Thoracic aorta (tissue), 2 donors: Measurements from ENCODE around the gene CCM2L. TPM values are rescaled to one million over a fixed set of nuclear protein-coding genes. Genes with fewer than 3 reads are reported as not detected.

ENCODE experiments used
- ATAC-seq: fragments of 150-250 bp; one replicate; pipeline ENCODE4 v1.8.0; 2017; ENCODE audit warnings: low read depth; ENCODE audit not compliant: insufficient number of reproducible peaks, low FRiP score
- DNase-seq: peaks from one replicate; pipeline ENCODE4 v3.0.0-alpha.2; 2020; ENCODE audit warnings: low spot score
- H3K27ac ChIP-seq, 2 donors: fragments of 200-600 bp; sonication (generic); 1 replicate in 1 of 2; 2 replicates in 1 of 2; pipeline ENCODE4 v1.5.1; 2016; ENCODE audit warnings: mild to moderate bottlenecking in 2 of 2, moderate library complexity in 2 of 2
- H3K27me3 ChIP-seq: fragments of 200-600 bp; sonication (generic); replicated peaks from 2 replicates; pipeline ENCODE4 v1.6.0; 2016; ENCODE audit warnings: mild to moderate bottlenecking; ENCODE audit not compliant: insufficient read depth
- H3K36me3 ChIP-seq: fragments of 200-600 bp; sonication (generic); one replicate; pipeline ENCODE4 v1.5.1; 2016
- H3K4me1 ChIP-seq, 2 donors: fragments of 200-600 bp; sonication (generic); 1 replicate in 1 of 2; 2 replicates in 1 of 2; pipeline versions ENCODE4 v1.5.1 to v1.6.0; 2016; ENCODE audit warnings: low read depth in 2 of 2, mild to moderate bottlenecking in 1 of 2; ENCODE audit not compliant: control insufficient read depth in 1 of 2
- H3K4me3 ChIP-seq: fragments of 200-600 bp; sonication (generic); 2 replicates; pipeline ENCODE4 v1.5.1; 2016; ENCODE audit warnings: mild to moderate bottlenecking
- H3K9me3 ChIP-seq: fragments of 200-600 bp; sonication (generic); 2 replicates; pipeline ENCODE4 v1.5.1; 2016
- total RNA-seq, 2 donors: library from RNA; depleted of rRNA; stranded (reverse); fragments of >200 nt; gene quantifications; one replicate each; pipeline versions ENCODE4 v1.1.0 to v1.2.3, GENCODE V29; 2016
- TF ChIP-seq, protein P1 (sequence below): fragments of 200-600 bp; sonication (generic); IDR thresholded peaks from one replicate; pipeline ENCODE4 v1.5.1; 2019; ENCODE audit warnings: antibody characterized with exemption

Gene CCM2L
- total RNA-seq, 2 donors from 2014 or later: 2.7 to 6.4 TPM

DNA sequence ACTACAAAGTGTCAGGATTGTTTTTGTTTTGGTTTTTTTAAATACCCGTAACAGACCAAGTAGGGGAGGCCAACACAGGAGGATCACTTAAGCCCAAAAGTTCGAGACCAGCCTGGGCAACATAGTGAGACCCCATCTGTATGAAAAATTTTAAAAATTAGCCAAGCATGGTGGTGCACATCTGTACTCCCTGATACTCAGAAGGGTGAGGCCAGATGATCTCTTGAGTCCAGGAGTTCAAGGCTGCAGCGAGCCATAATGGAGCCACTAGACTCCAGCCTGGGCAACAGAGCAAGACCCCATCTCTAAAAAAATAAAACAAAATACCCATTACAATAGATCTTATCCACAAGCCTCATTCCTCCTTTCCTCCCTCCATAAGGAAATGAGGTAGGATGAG is 70.5 kb downstream of the CCM2L start:
- TF ChIP-seq, protein P1, sequence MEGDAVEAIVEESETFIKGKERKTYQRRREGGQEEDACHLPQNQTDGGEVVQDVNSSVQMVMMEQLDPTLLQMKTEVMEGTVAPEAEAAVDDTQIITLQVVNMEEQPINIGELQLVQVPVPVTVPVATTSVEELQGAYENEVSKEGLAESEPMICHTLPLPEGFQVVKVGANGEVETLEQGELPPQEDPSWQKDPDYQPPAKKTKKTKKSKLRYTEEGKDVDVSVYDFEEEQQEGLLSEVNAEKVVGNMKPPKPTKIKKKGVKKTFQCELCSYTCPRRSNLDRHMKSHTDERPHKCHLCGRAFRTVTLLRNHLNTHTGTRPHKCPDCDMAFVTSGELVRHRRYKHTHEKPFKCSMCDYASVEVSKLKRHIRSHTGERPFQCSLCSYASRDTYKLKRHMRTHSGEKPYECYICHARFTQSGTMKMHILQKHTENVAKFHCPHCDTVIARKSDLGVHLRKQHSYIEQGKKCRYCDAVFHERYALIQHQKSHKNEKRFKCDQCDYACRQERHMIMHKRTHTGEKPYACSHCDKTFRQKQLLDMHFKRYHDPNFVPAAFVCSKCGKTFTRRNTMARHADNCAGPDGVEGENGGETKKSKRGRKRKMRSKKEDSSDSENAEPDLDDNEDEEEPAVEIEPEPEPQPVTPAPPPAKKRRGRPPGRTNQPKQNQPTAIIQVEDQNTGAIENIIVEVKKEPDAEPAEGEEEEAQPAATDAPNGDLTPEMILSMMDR: no peak
- Histone ChIP-seq H3K36me3 (no peaks in the 10 kb centered on the region), H3K27me3 (no peaks in the 10 kb centered on the region), H3K4me3 (no peak overlapping the region), H3K4me1 (no peaks in the 10 kb centered on the region), H3K27ac (no peak overlapping the region), H3K9me3 (no peaks in the 10 kb centered on the region)
- DNase-seq (no peak), ATAC-seq (no peak)

Other genes with a start within 250 kb of the CCM2L start
- gene MYLK2, start 191.1 kb upstream of the CCM2L start, total RNA-seq: not detected
- gene FOXS1, start 164.8 kb upstream of the CCM2L start, total RNA-seq: 10 to 100 TPM; 13.9 to 44.5 TPM
- 1 to 10 TPM; 3.9 to 5.6 TPM for gene DUSP15, start 139.9 kb upstream of the CCM2L start, total RNA-seq
- not detected for gene TTLL9, start 139.8 kb upstream of the CCM2L start, total RNA-seq
- gene PDRG1, start 58.4 kb upstream of the CCM2L start, total RNA-seq: 1 to 10 TPM; 3.0 to 4.7 TPM
- gene XKR7, start 42.3 kb upstream of the CCM2L start, total RNA-seq: not detected
- 10 to 100 TPM; 29.0 to 38.1 TPM for gene HCK, start 41.8 kb downstream of the CCM2L start, total RNA-seq
- 10 to 100 TPM; 33.4 TPM for gene TM9SF4, start 99.3 kb downstream of the CCM2L start, total RNA-seq
- 1 to 10 TPM; 3.8 to 7.5 TPM for gene PLAGL2, start 197.3 kb downstream of the CCM2L start, total RNA-seq
- 10 to 100 TPM; 30.8 to 37.1 TPM for gene POFUT1, start 197.4 kb downstream of the CCM2L start, total RNA-seq